ENCODE data around the gene PRKCI.

- TF ChIP-seq CTCF (IDR thresholded peaks at IDR 0.05; ENCODE audit: insufficient read depth, low read length, poor library complexity, severe bottlenecking) (no peak), EZH2phosphoT487 (conservative IDR thresholded peaks at IDR 0.05; ENCODE audit: low read length) (no peak)
These were observed 25.7 kb downstream of the PRKCI start for GRCh38 chr3:170247875-170248274.
